HUES6 (cell line): Measurements from ENCODE around the gene CHCHD6.

Experiments used
- H3K27ac ChIP-seq: 2 replicates; pipeline ENCODE4 v1.7.0; 2013; ENCODE audit warnings: low read depth, mild to moderate bottlenecking, low read length, inconsistent platforms
- H3K27me3 ChIP-seq: 2 replicates; pipeline ENCODE4 v1.6.1; 2013; ENCODE audit warnings: low read length; ENCODE audit not compliant: control insufficient read depth, insufficient read depth
- H3K36me3 ChIP-seq: 2 replicates; pipeline ENCODE4 v1.6.1; 2013; ENCODE audit warnings: low read length; ENCODE audit not compliant: control insufficient read depth, insufficient read depth
- H3K4me1 ChIP-seq: 2 replicates; pipeline ENCODE4 v1.6.1; 2013; ENCODE audit warnings: low read length; ENCODE audit not compliant: control insufficient read depth, insufficient read depth
- H3K4me3 ChIP-seq: 2 replicates; pipeline ENCODE4 v1.5.1; 2013; ENCODE audit warnings: low read depth, low read length
- H3K9ac ChIP-seq: one replicate; pipeline ENCODE4 v1.6.1; 2013; ENCODE audit warnings: mild to moderate bottlenecking, low read length
- H3K9me3 ChIP-seq: 2 replicates; pipeline ENCODE4 v1.6.1; 2013; ENCODE audit warnings: low read depth, low read length; ENCODE audit not compliant: control insufficient read depth, insufficient read depth

Gene CHCHD6, protein sequence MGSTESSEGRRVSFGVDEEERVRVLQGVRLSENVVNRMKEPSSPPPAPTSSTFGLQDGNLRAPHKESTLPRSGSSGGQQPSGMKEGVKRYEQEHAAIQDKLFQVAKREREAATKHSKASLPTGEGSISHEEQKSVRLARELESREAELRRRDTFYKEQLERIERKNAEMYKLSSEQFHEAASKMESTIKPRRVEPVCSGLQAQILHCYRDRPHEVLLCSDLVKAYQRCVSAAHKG

DNA sequence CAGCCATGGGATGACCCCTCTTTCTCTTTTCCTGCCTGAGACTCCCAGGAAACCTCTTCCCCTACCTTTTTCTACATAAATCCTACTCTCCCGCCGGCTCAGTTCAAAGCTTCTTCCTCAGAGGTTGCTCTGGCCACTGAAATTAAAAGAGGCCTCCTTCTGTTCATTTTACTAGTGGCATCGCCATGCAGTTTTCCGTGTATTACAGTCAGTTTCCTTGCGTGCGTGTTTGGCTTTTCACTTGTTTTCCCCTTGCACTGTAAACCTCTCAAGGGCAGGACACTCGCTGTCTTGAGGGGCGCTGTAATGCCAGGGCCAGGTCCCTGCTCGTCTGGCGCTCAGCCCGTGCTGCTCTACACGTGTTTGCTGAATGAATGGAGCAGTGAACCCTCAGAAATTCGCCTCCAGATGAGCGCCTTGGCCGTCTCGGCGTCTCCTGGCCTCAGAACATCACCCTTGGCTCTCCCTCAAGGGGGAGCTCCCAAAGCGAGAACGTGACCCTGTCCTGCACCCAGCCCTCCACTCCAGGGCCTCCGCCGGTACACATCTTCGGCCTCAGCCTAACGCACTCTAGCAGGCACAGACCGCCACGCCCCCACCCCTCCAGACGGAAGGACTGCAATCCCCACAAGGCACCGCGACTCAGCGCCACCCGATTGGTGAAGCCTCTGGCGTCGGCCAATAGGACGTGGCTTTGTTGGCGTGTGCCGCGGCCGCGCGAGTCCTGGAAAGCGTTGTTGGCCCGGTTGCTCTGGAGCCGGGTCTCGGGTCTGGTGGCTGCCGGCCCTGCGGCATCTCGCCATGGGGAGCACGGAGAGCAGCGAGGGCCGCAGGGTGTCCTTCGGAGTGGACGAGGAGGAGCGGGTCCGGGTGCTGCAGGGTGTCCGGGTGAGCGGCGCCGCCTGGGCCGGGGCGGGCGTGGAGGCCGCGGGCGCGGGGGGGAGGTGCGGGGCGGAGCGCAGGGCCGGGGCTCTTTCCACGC lies at the start of gene CHCHD6:
Gene CHCHD6 (plus strand): TSS at position 729 of the 982 bp plus-strand sequence. CDS start 73 bp downstream, at position 802.
- Histone ChIP-seq H3K27me3 (peaks cover 28% of the 10 kb centered on the region), H3K4me1 (peaks cover 15% of the 10 kb centered on the region), H3K36me3 (no peaks in the 10 kb centered on the region), H3K9ac (peak within 1 kb of the TSS; percentile 21), H3K27ac (no peak within 1 kb of the TSS), H3K4me3 (peak within 1 kb of the TSS; percentile 76), H3K9me3 (no peaks in the 10 kb centered on the region)

- no peaks in the 10 kb centered on the region for H3K9me3 ChIP-seq
These were observed 49.3 kb upstream of the CHCHD6 start, which contains the start of gene TXNRD3 for GRCh38 chr3:126654571-126655383. Gene TXNRD3, minus strand, starts transcription at chr3:126655124.

GRCh38 chr3:126655887-126656286 lies 48.2 kb upstream of the CHCHD6 start:
- Histone ChIP-seq H3K4me3 (no peak overlapping the region), H3K27me3 (peaks cover 58% of the 10 kb centered on the region)

More at GRCh38 chr3:126654571-126655383, 49.3 kb upstream of the CHCHD6 start, which contains the start of gene TXNRD3:
- Histone ChIP-seq H3K4me3 (peak within 1 kb of the TSS; percentile 68), H3K4me1 (peaks cover 4% of the 10 kb centered on the region; the same call in 1 of the 2 replicates), H3K9ac (peak within 1 kb of the TSS; percentile 75), H3K36me3 (no peaks in the 10 kb centered on the region), H3K27ac (no peak within 1 kb of the TSS), H3K27me3 (peaks cover 53% of the 10 kb centered on the region)

DNA sequence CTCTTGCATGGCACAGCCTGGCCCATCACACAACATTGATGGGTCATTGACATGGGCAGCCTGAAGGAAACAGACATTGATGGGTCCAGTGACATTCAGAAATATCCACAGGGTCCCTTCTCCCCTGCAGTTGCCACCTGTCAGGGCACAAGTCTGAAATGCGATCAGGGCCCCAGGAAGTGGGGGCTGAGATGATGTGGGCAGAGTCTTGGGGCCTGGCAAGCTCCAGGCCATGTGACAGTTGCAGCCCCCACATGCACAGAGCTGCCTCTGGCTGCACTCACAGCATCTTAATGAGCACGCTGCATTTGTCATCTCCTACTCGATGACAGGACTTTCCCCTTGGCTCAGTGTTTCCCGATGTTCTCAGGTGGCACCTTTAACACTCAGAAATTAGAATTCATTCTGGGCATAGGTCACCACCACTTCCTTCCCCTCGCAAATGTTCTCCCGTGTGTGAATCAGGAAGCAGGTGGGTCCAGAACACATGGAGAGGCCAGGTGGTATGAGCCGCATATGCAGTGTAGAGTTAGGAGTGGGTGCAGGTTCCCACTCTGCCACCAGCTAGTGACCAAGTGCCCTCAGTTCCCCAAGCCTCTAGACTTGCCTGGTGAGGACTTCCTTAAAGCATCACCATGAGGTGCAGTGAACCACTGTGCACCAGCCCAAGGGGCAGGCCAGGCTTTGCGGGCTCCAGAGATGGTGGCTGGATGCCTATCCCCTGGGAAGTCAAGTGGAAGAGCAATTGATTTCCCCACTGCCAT lies 47.5 kb upstream of the CHCHD6 start:
- Histone ChIP-seq H3K4me3 (no peak overlapping the region), H3K27ac (no peak overlapping the region), H3K36me3 (no peaks in the 10 kb centered on the region), H3K9ac (no peak overlapping the region), H3K9me3 (no peaks in the 10 kb centered on the region; the same call in 1 of the 2 replicates), H3K27me3 (peaks cover 61% of the 10 kb centered on the region), H3K4me1 (peaks cover 4% of the 10 kb centered on the region; the same call in 1 of the 2 replicates)

More at GRCh38 chr3:126655887-126656286, 48.2 kb upstream of the CHCHD6 start:
- no peak overlapping the region for H3K27ac ChIP-seq
- no peaks in the 10 kb centered on the region for H3K9me3 ChIP-seq
- no peak overlapping the region for H3K9ac ChIP-seq
- peaks cover 4% of the 10 kb centered on the region; the same call in 1 of the 2 replicates for H3K4me1 ChIP-seq
- no peaks in the 10 kb centered on the region for H3K36me3 ChIP-seq

DNA sequence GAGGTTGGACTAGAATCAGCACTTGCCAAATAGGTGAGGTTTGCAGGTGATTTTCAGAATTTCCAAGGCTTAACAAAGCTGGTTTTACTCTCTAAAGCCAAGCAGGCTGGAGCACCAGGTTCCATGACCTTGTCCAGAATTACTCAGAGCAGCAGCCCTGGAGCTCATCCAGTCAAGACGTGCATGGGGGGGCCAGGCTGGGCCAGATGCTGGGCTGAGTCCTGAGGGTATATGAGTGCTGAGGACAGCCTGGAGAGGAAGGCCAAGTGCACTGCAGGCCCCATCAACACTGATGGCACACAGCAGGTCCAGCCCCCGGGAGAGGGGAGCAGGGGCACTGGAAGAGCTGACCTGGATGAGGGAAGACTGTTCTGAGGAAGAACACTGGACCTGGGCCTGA lies 46.1 kb upstream of the CHCHD6 start:
- Histone ChIP-seq H3K9ac (no peak overlapping the region), H3K4me1 (peaks cover 4% of the 10 kb centered on the region; the same call in 1 of the 2 replicates), H3K9me3 (no peaks in the 10 kb centered on the region; the same call in 1 of the 2 replicates), H3K4me3 (no peak overlapping the region), H3K36me3 (no peaks in the 10 kb centered on the region), H3K27ac (no peak overlapping the region), H3K27me3 (peaks cover 55% of the 10 kb centered on the region)

- H3K27me3 ChIP-seq, result peaks cover 54% of the 10 kb centered on the region
- H3K4me1 ChIP-seq, result peaks cover 4% of the 10 kb centered on the region; the same call in 1 of the 2 replicates
- no peak overlapping the region for H3K27ac ChIP-seq
- H3K9ac ChIP-seq, result no peak overlapping the region
- H3K4me3 ChIP-seq, result no peak overlapping the region
- no peaks in the 10 kb centered on the region for H3K36me3 ChIP-seq
- H3K9me3 ChIP-seq, result no peaks in the 10 kb centered on the region; the same call in 1 of the 2 replicates
These were observed 45.5 kb upstream of the CHCHD6 start for GRCh38 chr3:126658584-126658983.

GRCh38 chr3:126659915-126660886 lies 43.8 kb upstream of the CHCHD6 start:
- no peak overlapping the region for H3K4me3 ChIP-seq
- no peaks in the 10 kb centered on the region for H3K36me3 ChIP-seq
- H3K9me3 ChIP-seq, result no peaks in the 10 kb centered on the region; the same call in 1 of the 2 replicates
- H3K4me1 ChIP-seq, result no peaks in the 10 kb centered on the region
- H3K9ac ChIP-seq, result no peak overlapping the region
- H3K27ac ChIP-seq, result no peak overlapping the region
- H3K27me3 ChIP-seq, result peaks cover 39% of the 10 kb centered on the region

- Histone ChIP-seq H3K4me3 (no peak overlapping the region), H3K36me3 (no peaks in the 10 kb centered on the region), H3K9me3 (no peaks in the 10 kb centered on the region; the same call in 1 of the 2 replicates), H3K4me1 (no peaks in the 10 kb centered on the region), H3K9ac (no peak overlapping the region), H3K27ac (no peak overlapping the region), H3K27me3 (peaks cover 24% of the 10 kb centered on the region; the same call in 1 of the 2 replicates)
These were observed 42.3 kb upstream of the CHCHD6 start for GRCh38 chr3:126661532-126662364.
